Pancreas (tissue), 10 donors: ENCODE results near the gene CDC14A. TPM values are rescaled to one million over a fixed set of nuclear protein-coding genes. Genes with fewer than 3 reads are reported as not detected.
"Not testable (repeated sequence)": the region's sequence is repeated elsewhere in the genome, so short reads cannot be mapped to it uniquely, and the experiment has no call there.

ENCODE experiments used
- ATAC-seq, 4 donors: fragments of 200-7000 bp; cut with Tn5 transposase; one replicate each; pipeline versions ENCODE4 v1.8.0 to v1.9.1; 2020; ENCODE audit warnings: mild to moderate bottlenecking in 4 of 4, moderate library complexity in 4 of 4
- DNase-seq, 6 donors: peaks; one replicate each; pipeline ENCODE4 v3.0.0-alpha.2; 2020
- FAIRE-seq: peaks from 2 replicates; lab custom pipeline; 2012; peaks lifted over from hg19 to GRCh38; lab: Jason Lieb, UNC
- H3K27ac ChIP-seq, 4 donors: fragments of 200-600 bp; sonication (generic); 1 replicate in 3 of 4; 2 replicates in 1 of 4; pipeline versions ENCODE4 v1.5.0 to v1.8.0; 2020
- H3K27me3 ChIP-seq, 4 donors: fragments of 200-600 bp; one replicate each; pipeline ENCODE4 v1.8.0; 2021
- H3K36me3 ChIP-seq, 3 donors: fragments of 200-600 bp; sonication (generic) in 1 of 3; one replicate each; pipeline versions ENCODE4 v1.5.0 to v1.8.0; 2020 to 2021
- H3K4me1 ChIP-seq, 3 donors: fragments of 200-600 bp; one replicate each; pipeline ENCODE4 v1.8.0; 2021
- H3K4me3 ChIP-seq, 4 donors: fragments of 200-600 bp; sonication (generic) in 2 of 4; one replicate each; pipeline versions ENCODE4 v1.5.0 to v1.8.0; 2020 to 2021
- H3K9me3 ChIP-seq, 4 donors: fragments of 200-600 bp; one replicate each; pipeline ENCODE4 v1.8.0; 2021
- WGBS, 2 donors: extraction: QIAGEN DNeasy Blood & Tissue Kit; methylation state at CpG; one replicate each; pipeline ENCODE4 v1.1.7; 2013; 5-methylcytosine and 5-hydroxymethylcytosine counted together
- intact Hi-C, 3 donors: fragments of 100-400 bp; cut with DNase I; formaldehyde crosslinking; loops; one replicate each; pipeline versions ENCODE4 v1.11.1 to v1.14.2; 2022
- polyA plus RNA-seq, 2 donors: library from polyadenylated mRNA; stranded (reverse); fragments of 200-250 nt; gene quantifications; one replicate each; pipeline ENCODE4 v1.2.3, GENCODE V29; 2013
- total RNA-seq, 6 donors: library from RNA; stranded (reverse); fragmentation: NEBNext Ultra II Directional in 4 of 6; extraction: Animal tissue kit (Norgen Biotek cat#: 25700) in 4 of 6; gene quantifications; one replicate each; pipeline versions ENCODE4 v1.2.1 to v1.2.4, GENCODE V29; 2021 to 2023
- TF ChIP-seq, protein P1 (sequence below), 4 donors: fragments of 200-600 bp; sonication (generic) in 3 of 4; IDR thresholded peaks; one replicate each; pipeline versions ENCODE4 v1.5.0 to v1.8.0; 2021; ENCODE audit warnings: antibody characterized with exemption in 4 of 4
- donor health status: healthy with polysubstance abuse.
- donor health status: DM: no; HTN: no; CAD: no; lungs with moderate emphysema.
- donor health status: DM: no; HTN: no; CAD: no.
- donor health status: control.
- donor health status: control.
- donor health status: Bipolar disorder and iron deficiency.
- donor health status: DM: yes; HTN: yes; CAD: no.
- donor health status: DM: no; HTN: no; CAD: no.
- donor health status: DM: no; HTN: no; CAD: no.
- donor health status: DM: yes; HTN: yes; CAD: no.

Gene CDC14A
- total and polyA plus RNA-seq, 8 donors: 1.4 to 5.2 (median 3.0) TPM

DNA sequence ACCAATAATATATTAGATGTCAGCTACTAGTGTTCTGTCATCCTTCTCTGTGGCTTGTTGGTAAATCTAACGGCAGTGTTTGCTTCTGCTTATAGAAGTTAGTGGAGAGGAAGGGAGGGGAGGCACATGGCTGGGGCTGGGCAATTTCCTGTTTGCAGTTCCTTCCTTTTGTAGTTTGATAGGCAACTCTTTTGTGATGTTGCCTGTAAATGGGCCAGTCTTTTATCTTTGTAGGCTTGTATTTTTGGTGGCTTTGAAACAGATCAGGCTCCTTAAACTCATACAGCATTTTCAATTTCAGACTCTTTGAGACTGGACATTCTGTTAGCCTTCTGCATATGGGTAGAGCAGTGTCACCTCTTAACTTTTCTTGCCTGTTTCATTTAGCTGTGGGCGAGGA is 48.1 kb downstream of the CDC14A start:
- intact Hi-C loops: no loop called here
- Histone ChIP-seq H3K27ac (no peak overlapping the region), H3K4me1 (peaks cover 0 to 3% (median 0%) of the 10 kb centered on the region in 3 donors), H3K4me3 (no peak overlapping the region), H3K9me3 (no peaks in the 10 kb centered on the region), H3K36me3 (no peaks in the 10 kb centered on the region), H3K27me3 (no peaks in the 10 kb centered on the region)
- ATAC-seq (peak in 3 of 4 donors; percentile 54 to 69 (median 63)), DNase-seq (peak in 1 of 6 donors; percentile 23), FAIRE-seq (no peak)
- WGBS, 2 donors: 66 to 74% methylated on average over 2 of the region's 2 CpGs
- TF ChIP-seq, protein P1, sequence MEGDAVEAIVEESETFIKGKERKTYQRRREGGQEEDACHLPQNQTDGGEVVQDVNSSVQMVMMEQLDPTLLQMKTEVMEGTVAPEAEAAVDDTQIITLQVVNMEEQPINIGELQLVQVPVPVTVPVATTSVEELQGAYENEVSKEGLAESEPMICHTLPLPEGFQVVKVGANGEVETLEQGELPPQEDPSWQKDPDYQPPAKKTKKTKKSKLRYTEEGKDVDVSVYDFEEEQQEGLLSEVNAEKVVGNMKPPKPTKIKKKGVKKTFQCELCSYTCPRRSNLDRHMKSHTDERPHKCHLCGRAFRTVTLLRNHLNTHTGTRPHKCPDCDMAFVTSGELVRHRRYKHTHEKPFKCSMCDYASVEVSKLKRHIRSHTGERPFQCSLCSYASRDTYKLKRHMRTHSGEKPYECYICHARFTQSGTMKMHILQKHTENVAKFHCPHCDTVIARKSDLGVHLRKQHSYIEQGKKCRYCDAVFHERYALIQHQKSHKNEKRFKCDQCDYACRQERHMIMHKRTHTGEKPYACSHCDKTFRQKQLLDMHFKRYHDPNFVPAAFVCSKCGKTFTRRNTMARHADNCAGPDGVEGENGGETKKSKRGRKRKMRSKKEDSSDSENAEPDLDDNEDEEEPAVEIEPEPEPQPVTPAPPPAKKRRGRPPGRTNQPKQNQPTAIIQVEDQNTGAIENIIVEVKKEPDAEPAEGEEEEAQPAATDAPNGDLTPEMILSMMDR (IDR thresholded peaks at IDR 0.05): no peak

GRCh38 chr1:100404821-100405220 is 52.5 kb downstream of the CDC14A start:
- H3K27me3 ChIP-seq: no peaks in the 10 kb centered on the region
- no peak overlapping the region for H3K27ac ChIP-seq
- peaks cover 0 to 3% (median 0%) of the 10 kb centered on the region in 3 donors for H3K4me1 ChIP-seq
- TF ChIP-seq, protein P1 (IDR thresholded peaks at IDR 0.05): no peak
- DNase-seq (no peak), ATAC-seq (no peak), FAIRE-seq (no peak)
- no peak overlapping the region for H3K4me3 ChIP-seq
- H3K9me3 ChIP-seq: no peaks in the 10 kb centered on the region
- intact Hi-C loops: no loop called here
- 91 to 96% methylated on average over 2 of the region's 2 CpGs for WGBS, 2 donors
- H3K36me3 ChIP-seq: no peaks in the 10 kb centered on the region

- FAIRE-seq, intact Hi-C loops, H3K36me3 ChIP-seq: not testable (repeated sequence)
Measured at GRCh38 chr1:100405902-100406301, 53.6 kb downstream of the CDC14A start.

GRCh38 chr1:100407390-100407789 is 55.1 kb downstream of the CDC14A start:
- WGBS, 2 donors: 91 to 97% methylated on average over 3 of the region's 3 CpGs
- H3K27me3 ChIP-seq, H3K27ac ChIP-seq, FAIRE-seq, H3K4me1 ChIP-seq, intact Hi-C loops, H3K4me3 ChIP-seq, ATAC-seq, H3K36me3 ChIP-seq, H3K9me3 ChIP-seq, DNase-seq: not testable (repeated sequence)

More at GRCh38 chr1:100405902-100406301, 53.6 kb downstream of the CDC14A start:
- not testable (repeated sequence) for H3K9me3 ChIP-seq, H3K4me3 ChIP-seq, H3K27me3 ChIP-seq, H3K4me1 ChIP-seq, H3K27ac ChIP-seq, DNase-seq, ATAC-seq
- 93 to 94% methylated on average over 5 of the region's 5 CpGs for WGBS, 2 donors

- FAIRE-seq (no peak), DNase-seq (no peak), ATAC-seq (no peak)
- TF ChIP-seq, protein P1 (IDR thresholded peaks at IDR 0.05): no peak
- intact Hi-C loops: no loop called here
- WGBS, 2 donors: 93 to 99% methylated on average over 4 of the region's 4 CpGs
- Histone ChIP-seq H3K36me3 (no peaks in the 10 kb centered on the region), H3K27ac (no peak overlapping the region), H3K9me3 (no peaks in the 10 kb centered on the region), H3K27me3 (no peaks in the 10 kb centered on the region), H3K4me1 (no peaks in the 10 kb centered on the region), H3K4me3 (no peak overlapping the region)
Measured at GRCh38 chr1:100411019-100411418, 58.7 kb downstream of the CDC14A start.

- no peak overlapping the region for H3K4me3 ChIP-seq
- TF ChIP-seq, protein P1 (IDR thresholded peaks at IDR 0.05): no peak
- ATAC-seq: no peak
- H3K27me3 ChIP-seq: no peaks in the 10 kb centered on the region
- DNase-seq: no peak
- intact Hi-C loops: no loop called here
- no peaks in the 10 kb centered on the region for H3K36me3 ChIP-seq
- no peak for FAIRE-seq
- H3K4me1 ChIP-seq: no peaks in the 10 kb centered on the region
- H3K9me3 ChIP-seq: no peaks in the 10 kb centered on the region
- no peak overlapping the region for H3K27ac ChIP-seq
Measured at GRCh38 chr1:100411574-100411973, 59.3 kb downstream of the CDC14A start.
